ENCODE data around the gene TPGS1. TPM values are rescaled to one million over a fixed set of nuclear protein-coding genes. Genes with fewer than 3 reads are reported as not detected.

TPGS1 gene
- total and polyA plus RNA-seq, 8 donors = 1.2 to 65.5 (median 25.0) TPM

- Histone ChIP-seq H3K27me3 (no peaks in the 10 kb centered on the region), H3K9me3 (no peaks in the 10 kb centered on the region), H3K36me3 (no peaks in the 10 kb centered on the region), H3K27ac (peak overlapping the region in 4 of 5 donors; percentile 48 to 85 (median 71)), H3K4me3 (no peak overlapping the region), H3K4me1 (peaks cover 4 to 20% (median 11%) of the 10 kb centered on the region in 4 donors)
- intact Hi-C loops (cut with DNase I; ENCODE audit: low total_unique reads) = no loop called here
- 87 to 95% (median 92%) methylated on average over 19 to 22 of the region's 22 CpGs for WGBS, 5 donors
- no peak for DNase-seq
- no peak for TF ChIP-seq POLR2A (IDR thresholded peaks at IDR 0.05)
- no peak for TF ChIP-seq CTCF (IDR thresholded peaks at IDR 0.05)
- no peak for TF ChIP-seq POLR2AphosphoS5 (IDR thresholded peaks at IDR 0.05)
- TF ChIP-seq EP300 (IDR thresholded peaks at IDR 0.05) = no peak
Measured at GRCh38 chr19:567296-567900, 60.1 kb downstream of the TPGS1 start.

Other genes starting within 250 kb of the TPGS1 start
- gene PLPP2, start 216.1 kb upstream of the TPGS1 start, total RNA-seq = 100 to 1,000 TPM in 1 of 5 donors, 10 to 100 TPM in 4; 22.2 to 228 (median 46.4) TPM
- 10 to 100 TPM; 22.5 to 55.7 (median 28.4) TPM for gene PLPP2, start 216.1 kb upstream of the TPGS1 start, polyA plus RNA-seq
- gene MIER2, start 162.7 kb upstream of the TPGS1 start, total RNA-seq = 10 to 100 TPM in 4 of 5 donors, 1 to 10 TPM in 1; 5.8 to 29.6 (median 13.6) TPM
- gene MIER2, start 162.7 kb upstream of the TPGS1 start, polyA plus RNA-seq = 10 to 100 TPM in 2 of 3 donors, 1 to 10 TPM in 1; 8.4 to 13.4 (median 12.1) TPM
- 1 to 10 TPM in 1 of 5 donors, under 1 TPM in 1, not detected in 3; 0.73 to 9.3 TPM for gene C2CD4C, start 98.3 kb upstream of the TPGS1 start, total RNA-seq
- under 1 TPM; 0.31 to 0.61 (median 0.55) TPM for gene C2CD4C, start 98.3 kb upstream of the TPGS1 start, polyA plus RNA-seq
- gene SHC2, start 46.5 kb upstream of the TPGS1 start, total RNA-seq = 100 to 1,000 TPM in 2 of 5 donors, 10 to 100 TPM in 3; 13.8 to 169 (median 34.8) TPM
- 10 to 100 TPM; 27.6 to 40.7 (median 38.4) TPM for gene SHC2, start 46.5 kb upstream of the TPGS1 start, polyA plus RNA-seq
- gene MADCAM1, start 11.0 kb upstream of the TPGS1 start, total RNA-seq = 10 to 100 TPM in 1 of 5 donors, 1 to 10 TPM in 2, under 1 TPM in 1, not detected in 1; 0.45 to 11.9 (median 2.1) TPM
- 1 to 10 TPM; 1.5 to 2.9 (median 2.3) TPM for gene MADCAM1, start 11.0 kb upstream of the TPGS1 start, polyA plus RNA-seq
- 100 to 1,000 TPM in 2 of 5 donors, 10 to 100 TPM in 3; 26.1 to 503 (median 72.9) TPM for gene CDC34, start 24.3 kb downstream of the TPGS1 start, total RNA-seq
- 10 to 100 TPM; 62.9 to 82.1 (median 80.5) TPM for gene CDC34, start 24.3 kb downstream of the TPGS1 start, polyA plus RNA-seq
- 1 to 10 TPM in 1 of 5 donors, under 1 TPM in 1, not detected in 3; 0.55 to 5.4 TPM for gene GZMM, start 36.6 kb downstream of the TPGS1 start, total RNA-seq
- 1 to 10 TPM in 1 of 3 donors, under 1 TPM in 2; 0.37 to 6.6 (median 0.93) TPM for gene GZMM, start 36.6 kb downstream of the TPGS1 start, polyA plus RNA-seq
- 1,000 to 10,000 TPM in 1 of 5 donors, 100 to 1,000 TPM in 4; 184 to 1,029 (median 269) TPM for gene BSG, start 65.1 kb downstream of the TPGS1 start, total RNA-seq
- 100 to 1,000 TPM; 193 to 524 (median 393) TPM for gene BSG, start 65.1 kb downstream of the TPGS1 start, polyA plus RNA-seq
- gene HCN2, start 82.4 kb downstream of the TPGS1 start, total RNA-seq = under 1 TPM in 1 of 5 donors, not detected in 4; 0.18 TPM
- under 1 TPM in 2 of 3 donors, not detected in 1; 0.10 to 0.15 TPM for gene HCN2, start 82.4 kb downstream of the TPGS1 start, polyA plus RNA-seq
- 100 to 1,000 TPM in 1 of 5 donors, 10 to 100 TPM in 4; 18.5 to 196 (median 57.8) TPM for gene POLRMT, start 126.0 kb downstream of the TPGS1 start, total RNA-seq
- gene POLRMT, start 126.0 kb downstream of the TPGS1 start, polyA plus RNA-seq = 100 to 1,000 TPM in 1 of 3 donors, 10 to 100 TPM in 2; 73.5 to 103 (median 89.4) TPM
- under 1 TPM in 1 of 5 donors, not detected in 4; 0.45 TPM for gene FGF22, start 132.4 kb downstream of the TPGS1 start, total RNA-seq
- under 1 TPM; 0.37 to 0.76 (median 0.48) TPM for gene FGF22, start 132.4 kb downstream of the TPGS1 start, polyA plus RNA-seq
- 100 to 1,000 TPM in 1 of 5 donors, 10 to 100 TPM in 4; 21.1 to 240 (median 65.9) TPM for gene RNF126, start 155.7 kb downstream of the TPGS1 start, total RNA-seq
- gene RNF126, start 155.7 kb downstream of the TPGS1 start, polyA plus RNA-seq = 10 to 100 TPM; 29.9 to 35.1 (median 35.0) TPM
- gene FSTL3, start 168.9 kb downstream of the TPGS1 start, total RNA-seq = 100 to 1,000 TPM in 1 of 5 donors, 10 to 100 TPM in 4; 12.3 to 136 (median 62.9) TPM
- 10 to 100 TPM; 12.5 to 32.8 (median 20.7) TPM for gene FSTL3, start 168.9 kb downstream of the TPGS1 start, polyA plus RNA-seq
- gene PRSS57, start 188.0 kb downstream of the TPGS1 start, total RNA-seq = not detected
- not detected for gene PRSS57, start 188.0 kb downstream of the TPGS1 start, polyA plus RNA-seq
- 10 to 100 TPM; 12.1 to 88.9 (median 17.5) TPM for gene PALM, start 201.4 kb downstream of the TPGS1 start, total RNA-seq
- 10 to 100 TPM in 2 of 3 donors, 1 to 10 TPM in 1; 9.8 to 14.8 (median 12.0) TPM for gene PALM, start 201.4 kb downstream of the TPGS1 start, polyA plus RNA-seq
- 100 to 1,000 TPM in 1 of 5 donors, 10 to 100 TPM in 3, 1 to 10 TPM in 1; 5.3 to 149 (median 27.7) TPM for gene MISP, start 243.6 kb downstream of the TPGS1 start, total RNA-seq
- 10 to 100 TPM in 2 of 3 donors, 1 to 10 TPM in 1; 2.1 to 12.9 (median 12.5) TPM for gene MISP, start 243.6 kb downstream of the TPGS1 start, polyA plus RNA-seq